Prostate gland (tissue), 2 donors: Measurements from ENCODE around the gene SUPT3H. TPM values are rescaled to one million over a fixed set of nuclear protein-coding genes. Genes with fewer than 3 reads are reported as not detected.
"Not testable (repeated sequence)": the region's sequence is repeated elsewhere in the genome, so short reads cannot be mapped to it uniquely, and the experiment has no call there.

Source experiments
- DNase-seq: peaks from one replicate; pipeline ENCODE4 v3.0.0-alpha.2; 2019; ENCODE audit warnings: low spot score
- H3K27ac ChIP-seq, 2 donors: fragments of 200-600 bp; sonication (generic); 2 replicates each; pipeline ENCODE4 v1.5.1; 2017 to 2019
- H3K27me3 ChIP-seq: fragments of 200-600 bp; sonication (generic); replicated peaks from 2 replicates; pipeline ENCODE4 v1.5.1; 2019; ENCODE audit not compliant: insufficient read depth
- H3K36me3 ChIP-seq, 2 donors: fragments of 200-600 bp; sonication (generic); 1 replicate in 1 of 2; 2 replicates in 1 of 2; pipeline versions ENCODE4 v1.5.1 to v1.8.1; 2017 to 2019
- H3K4me1 ChIP-seq: fragments of 200-600 bp; sonication (generic); replicated peaks from 2 replicates; pipeline ENCODE4 v1.5.1; 2019
- H3K4me3 ChIP-seq, 2 donors: fragments of 200-600 bp; sonication (generic); 2 replicates each; pipeline ENCODE4 v1.5.1; 2017 to 2019
- H3K9me3 ChIP-seq: fragments of 200-600 bp; sonication (generic); 2 replicates; pipeline ENCODE4 v1.5.1; 2017
- POLR2A ChIP-seq: fragments of 450-650 bp; IDR thresholded peaks from one replicate; pipeline ENCODE4 v1.6.1; 2016; ENCODE audit warnings: antibody characterized with exemption, mild to moderate bottlenecking
- POLR2AphosphoS5 ChIP-seq: sonication (generic); formaldehyde crosslinking; IDR thresholded peaks from one replicate; pipeline ENCODE4 v1.6.1; 2017; ENCODE audit warnings: antibody characterized with exemption
- WGBS: methylation state at CpG from one replicate; pipeline ENCODE4 v1.1.5; 2018; 5-methylcytosine and 5-hydroxymethylcytosine counted together
- intact Hi-C: fragments of 100-400 bp; cut with DNase I; formaldehyde crosslinking; loops from one replicate; pipeline ENCODE4 v1.14.2; 2022
- total RNA-seq, 2 donors: library from RNA; depleted of rRNA; stranded (reverse); fragments of >200 nt; gene quantifications; one replicate each; pipeline ENCODE4 v1.1.0, GENCODE V29; 2016
- TF ChIP-seq, protein P1 (sequence below), 4 experiments: fragments of 200-600 bp in 2 of 4; fragments of 450-650 bp in 2 of 4; sonication (generic) in 2 of 4; IDR thresholded peaks; 1 replicate in 3 of 4; 2 replicates in 1 of 4; pipeline ENCODE4 v1.5.1; 2016 to 2019; ENCODE audit warnings: antibody characterized with exemption in 4 of 4, mild to moderate bottlenecking in 2 of 4, moderate library complexity in 2 of 4

Gene SUPT3H
- total RNA-seq, 2 donors from 2014 or later = 4.6 to 13.1 TPM

GRCh38 chr6:45293306-45293705 lies 84.4 kb downstream of the SUPT3H start:
- WGBS = 83% methylated on average over 3 of the region's 3 CpGs
- no peaks in the 10 kb centered on the region for H3K4me1 ChIP-seq
- H3K27me3 ChIP-seq = no peaks in the 10 kb centered on the region
- TF ChIP-seq, protein P1, sequence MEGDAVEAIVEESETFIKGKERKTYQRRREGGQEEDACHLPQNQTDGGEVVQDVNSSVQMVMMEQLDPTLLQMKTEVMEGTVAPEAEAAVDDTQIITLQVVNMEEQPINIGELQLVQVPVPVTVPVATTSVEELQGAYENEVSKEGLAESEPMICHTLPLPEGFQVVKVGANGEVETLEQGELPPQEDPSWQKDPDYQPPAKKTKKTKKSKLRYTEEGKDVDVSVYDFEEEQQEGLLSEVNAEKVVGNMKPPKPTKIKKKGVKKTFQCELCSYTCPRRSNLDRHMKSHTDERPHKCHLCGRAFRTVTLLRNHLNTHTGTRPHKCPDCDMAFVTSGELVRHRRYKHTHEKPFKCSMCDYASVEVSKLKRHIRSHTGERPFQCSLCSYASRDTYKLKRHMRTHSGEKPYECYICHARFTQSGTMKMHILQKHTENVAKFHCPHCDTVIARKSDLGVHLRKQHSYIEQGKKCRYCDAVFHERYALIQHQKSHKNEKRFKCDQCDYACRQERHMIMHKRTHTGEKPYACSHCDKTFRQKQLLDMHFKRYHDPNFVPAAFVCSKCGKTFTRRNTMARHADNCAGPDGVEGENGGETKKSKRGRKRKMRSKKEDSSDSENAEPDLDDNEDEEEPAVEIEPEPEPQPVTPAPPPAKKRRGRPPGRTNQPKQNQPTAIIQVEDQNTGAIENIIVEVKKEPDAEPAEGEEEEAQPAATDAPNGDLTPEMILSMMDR (IDR thresholded peaks at IDR 0.05) = no peak
- TF ChIP-seq POLR2AphosphoS5 (no peak), POLR2A (no peak)
- intact Hi-C loops = no loop called here
- H3K9me3 ChIP-seq = no peaks in the 10 kb centered on the region
- H3K4me3 ChIP-seq = no peak overlapping the region
- H3K27ac ChIP-seq = no peak overlapping the region
- no peak for DNase-seq
- H3K36me3 ChIP-seq = no peaks in the 10 kb centered on the region

DNA sequence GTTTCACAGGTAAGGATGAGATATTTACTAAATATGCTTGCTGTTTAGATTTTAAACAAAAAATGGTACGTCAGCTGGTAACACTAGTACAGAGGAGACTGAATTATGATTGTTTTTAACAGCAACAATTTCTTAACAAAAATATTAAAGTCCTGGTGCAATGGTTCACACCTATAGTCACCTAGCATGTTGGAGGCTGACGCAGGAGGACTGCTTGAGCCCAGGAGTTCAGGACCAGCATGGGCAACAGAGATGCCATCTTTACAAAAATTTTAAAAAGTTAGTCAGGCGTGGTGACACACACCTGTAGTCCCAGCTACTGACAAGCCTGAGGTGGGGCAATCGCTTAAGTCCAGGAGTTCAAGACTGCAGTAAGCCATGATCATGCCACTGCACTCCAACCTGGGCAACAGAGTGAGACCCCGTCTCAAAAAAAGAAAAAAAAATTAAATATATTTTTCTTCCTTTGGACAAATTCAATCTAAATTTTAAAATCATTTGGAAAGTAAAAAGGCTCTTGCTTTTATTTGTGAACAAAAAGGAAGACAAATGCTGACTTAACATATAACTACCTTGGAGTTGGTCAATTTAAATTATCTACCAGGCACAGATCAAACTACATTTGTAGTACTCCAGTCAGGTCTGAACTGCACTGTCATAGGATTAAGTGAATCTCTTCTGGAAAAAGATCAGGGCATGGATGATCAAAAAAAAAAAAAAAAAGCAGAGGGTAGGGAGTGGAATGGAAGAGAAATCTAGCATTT lies 87.8 kb downstream of the SUPT3H start:
- no peak for DNase-seq
- no peaks in the 10 kb centered on the region for H3K27me3 ChIP-seq
- H3K36me3 ChIP-seq = no peaks in the 10 kb centered on the region
- no peak overlapping the region for H3K4me3 ChIP-seq
- intact Hi-C loops = no loop called here
- TF ChIP-seq POLR2A = no peak
- no peak for TF ChIP-seq POLR2AphosphoS5
- TF ChIP-seq, protein P1 (IDR thresholded peaks at IDR 0.05) = no peak
- 92% methylated on average over 5 of the region's 5 CpGs for WGBS
- no peaks in the 10 kb centered on the region for H3K4me1 ChIP-seq
- H3K27ac ChIP-seq = no peak overlapping the region
- no peaks in the 10 kb centered on the region for H3K9me3 ChIP-seq

DNA sequence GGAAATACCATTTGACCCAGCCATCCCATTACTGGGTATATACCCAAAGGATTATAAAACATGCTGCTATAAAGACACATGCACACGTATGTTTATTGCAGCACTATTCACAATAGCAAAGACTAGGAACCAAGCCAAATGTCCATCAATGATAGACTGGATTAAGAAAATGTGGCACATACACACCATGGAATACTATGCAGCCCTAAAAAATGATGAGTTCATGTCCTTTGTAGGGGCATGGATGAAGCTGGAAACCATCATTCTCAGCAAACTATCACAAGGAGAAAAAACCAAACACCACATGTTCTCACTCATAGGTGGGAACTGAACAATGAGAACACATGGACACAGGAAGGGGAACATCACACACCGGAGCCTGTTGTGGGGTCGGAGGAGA lies 91.0 kb downstream of the SUPT3H start:
- H3K36me3 ChIP-seq, DNase-seq, H3K4me3 ChIP-seq, H3K9me3 ChIP-seq, H3K27me3 ChIP-seq, H3K4me1 ChIP-seq, H3K27ac ChIP-seq, intact Hi-C loops: not testable (repeated sequence)
- WGBS = 96% methylated on average over 3 of the region's 3 CpGs

DNA sequence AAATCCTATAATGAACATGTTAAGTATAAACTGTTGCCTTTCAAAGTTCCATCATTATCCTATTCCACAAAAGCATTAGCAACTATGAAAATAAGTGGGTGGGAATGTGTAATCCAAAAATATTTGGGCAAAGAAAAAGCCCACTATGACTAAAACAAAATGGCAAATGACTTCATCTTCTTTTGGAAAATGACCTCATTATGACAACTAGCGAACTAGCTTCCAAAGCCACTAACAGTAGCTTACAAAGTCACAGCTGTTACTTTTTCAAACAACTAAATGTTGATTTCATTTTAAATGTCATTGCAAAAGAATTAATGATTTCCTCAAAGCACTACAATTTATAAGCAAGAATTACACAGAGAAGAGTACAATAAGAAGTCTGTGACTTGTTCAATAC lies 99.4 kb downstream of the SUPT3H start:
- no peak overlapping the region for H3K27ac ChIP-seq
- no peaks in the 10 kb centered on the region for H3K9me3 ChIP-seq
- H3K27me3 ChIP-seq = no peaks in the 10 kb centered on the region
- intact Hi-C loops = no loop called here
- no peak for DNase-seq
- no peaks in the 10 kb centered on the region for H3K36me3 ChIP-seq
- no peak for TF ChIP-seq POLR2A
- WGBS = 92% methylated on average over 1 of the region's 1 CpG
- no peaks in the 10 kb centered on the region for H3K4me1 ChIP-seq
- no peak overlapping the region for H3K4me3 ChIP-seq

GRCh38 chr6:45277741-45278140 lies 100.0 kb downstream of the SUPT3H start:
- H3K9me3 ChIP-seq, H3K36me3 ChIP-seq, H3K27me3 ChIP-seq, DNase-seq, H3K4me3 ChIP-seq, intact Hi-C loops, H3K27ac ChIP-seq, H3K4me1 ChIP-seq: not testable (repeated sequence)
- WGBS = 93% methylated on average over 4 of the region's 4 CpGs

DNA sequence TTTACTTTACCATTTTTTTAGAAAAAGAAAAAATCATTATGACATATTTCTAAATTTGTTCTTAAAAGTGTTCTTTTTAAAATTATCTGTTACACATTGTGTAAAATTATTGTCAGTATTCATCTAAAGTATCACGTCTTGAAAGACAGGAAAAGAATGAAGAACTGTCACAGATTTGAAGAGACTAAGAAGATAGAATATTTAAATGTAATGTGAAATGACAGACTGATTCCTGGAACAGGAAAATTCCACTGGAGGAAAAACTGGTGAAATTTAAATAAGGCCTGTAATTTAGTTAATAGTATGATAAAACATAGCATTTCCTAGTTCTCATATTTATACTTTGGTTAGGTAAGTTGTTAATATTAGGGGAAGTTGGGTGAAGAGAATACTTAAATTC lies 102.4 kb downstream of the SUPT3H start:
- WGBS = 95% methylated on average over 1 of the region's 1 CpG
- TF ChIP-seq POLR2AphosphoS5 (no peak), POLR2A (no peak)
- TF ChIP-seq, protein P1 (IDR thresholded peaks at IDR 0.05) = no peak
- intact Hi-C loops = no loop called here

More for the DNA sequence above, 102.4 kb downstream of the SUPT3H start:
- H3K27ac ChIP-seq = no peak overlapping the region
- DNase-seq = no peak
- no peaks in the 10 kb centered on the region for H3K27me3 ChIP-seq
- no peak overlapping the region for H3K4me3 ChIP-seq
- no peaks in the 10 kb centered on the region for H3K36me3 ChIP-seq
- no peaks in the 10 kb centered on the region for H3K4me1 ChIP-seq
- no peaks in the 10 kb centered on the region for H3K9me3 ChIP-seq
